ENCODE results near the gene DMKN.

- no peak for TF ChIP-seq CTCF (conservative IDR thresholded peaks at IDR 0.05 in 1 of 2, IDR thresholded peaks at IDR 0.05 in 1 of 2; ENCODE audit: low read depth in 1 of 2, low read length in 2 of 2)
- no peak for TF ChIP-seq EZH2 (IDR thresholded peaks at IDR 0.05; ENCODE audit: low read length, missing control alignments)
Observed at GRCh38 chr19:35462476-35462953, 50.9 kb downstream of the DMKN start.
